Small intestine (tissue), 7 donors: Measurements from ENCODE around the gene NUP210. TPM values are rescaled to one million over a fixed set of nuclear protein-coding genes. Genes with fewer than 3 reads are reported as not detected.

Experiments used
- DNase-seq, 2 donors: peaks; one replicate each; pipeline versions ENCODE4 v3.0.0 to v3.0.0-alpha.2; 2013
- FAIRE-seq: peaks from 2 replicates; lab custom pipeline; 2012; peaks lifted over from hg19 to GRCh38; lab: Jason Lieb, UNC
- H3K27ac ChIP-seq, 3 donors: one replicate each; pipeline ENCODE4 v1.5.1; 2013; ENCODE audit warnings: low read length in 2 of 3, mild to moderate bottlenecking in 2 of 3, control low read depth in 1 of 3, inconsistent platforms in 1 of 3, low read depth in 1 of 3, moderate library complexity in 1 of 3
- H3K27me3 ChIP-seq, 3 donors: one replicate each; pipeline ENCODE4 v1.6.1; 2013; ENCODE audit warnings: low read length in 3 of 3, inconsistent platforms in 1 of 3; ENCODE audit not compliant: control insufficient read depth in 3 of 3, insufficient read depth in 3 of 3
- H3K36me3 ChIP-seq, 3 donors: one replicate each; pipeline ENCODE4 v1.6.1; 2013; ENCODE audit warnings: low read length in 3 of 3, inconsistent platforms in 1 of 3, low read depth in 1 of 3, mild to moderate bottlenecking in 1 of 3, moderate library complexity in 1 of 3; ENCODE audit not compliant: control insufficient read depth in 3 of 3, insufficient read depth in 2 of 3
- H3K4me1 ChIP-seq, 3 donors: one replicate each; pipeline ENCODE4 v1.6.1; 2013; ENCODE audit warnings: low read length in 2 of 3, inconsistent platforms in 1 of 3, low read depth in 1 of 3, mild to moderate bottlenecking in 1 of 3, moderate library complexity in 1 of 3; ENCODE audit not compliant: control insufficient read depth in 3 of 3, insufficient read depth in 2 of 3
- H3K4me3 ChIP-seq, 3 donors: one replicate each; pipeline ENCODE4 v1.5.1; 2013; ENCODE audit warnings: low read length in 3 of 3, control low read depth in 1 of 3, inconsistent platforms in 1 of 3, low read depth in 1 of 3, mild to moderate bottlenecking in 1 of 3, moderate library complexity in 1 of 3
- H3K9me3 ChIP-seq, 2 donors: one replicate each; pipeline ENCODE4 v1.6.1; 2013; ENCODE audit warnings: low read depth in 1 of 2, low read length in 1 of 2; ENCODE audit not compliant: control insufficient read depth in 2 of 2, insufficient read depth in 1 of 2
- WGBS, 3 donors: extraction: QIAGEN DNeasy Blood & Tissue Kit; methylation state at CpG; one replicate each; pipeline ENCODE4 v1.1.7; 2013; 5-methylcytosine and 5-hydroxymethylcytosine counted together
- polyA plus RNA-seq, 4 donors: library from polyadenylated mRNA; stranded (reverse) in 3 of 4; unstranded in 1 of 4; fragments of 200-250 nt in 3 of 4; fragments of 120-200 nt in 1 of 4; gene quantifications; one replicate each; pipeline versions ENCODE4 v1.2.1 to v1.2.3, GENCODE V29; 2013
- donor health status: healthy with polysubstance abuse.
- donor health status: control.
- donor health status: control.
- donor health status: Bipolar disorder and iron deficiency.
- donor health status: healthy.

NUP210 gene
- polyA plus RNA-seq, 4 donors: 0.22 to 36.4 (median 5.6) TPM

GRCh38 chr3:13279532-13279910 lies 140.6 kb downstream of the NUP210 start:
- no peak for DNase-seq
- H3K9me3 ChIP-seq: peaks cover 2 to 8% of the 10 kb centered on the region in 2 donors
- no peak for FAIRE-seq
- 65 to 88% (median 70%) methylated on average over 6 of the region's 6 CpGs for WGBS, 3 donors
- peaks cover 6 to 60% (median 6%) of the 10 kb centered on the region in 3 donors for H3K27me3 ChIP-seq
- no peaks in the 10 kb centered on the region for H3K36me3 ChIP-seq
- H3K27ac ChIP-seq: no peak overlapping the region
- H3K4me3 ChIP-seq: no peak overlapping the region
- H3K4me1 ChIP-seq: no peaks in the 10 kb centered on the region

- H3K27ac ChIP-seq: no peak overlapping the region
- no peaks in the 10 kb centered on the region for H3K4me1 ChIP-seq
- DNase-seq: no peak
- H3K27me3 ChIP-seq: peaks cover 3 to 55% (median 6%) of the 10 kb centered on the region in 3 donors
- peaks cover 0 to 5% of the 10 kb centered on the region in 2 donors for H3K9me3 ChIP-seq
- no peak for FAIRE-seq
- no peaks in the 10 kb centered on the region for H3K36me3 ChIP-seq
- 81 to 88% (median 81%) methylated on average over 9 of the region's 9 CpGs for WGBS, 3 donors
- no peak overlapping the region for H3K4me3 ChIP-seq
Measured at GRCh38 chr3:13278783-13279531, 141.2 kb downstream of the NUP210 start.

- Histone ChIP-seq H3K4me1 (no peaks in the 10 kb centered on the region), H3K27me3 (peaks cover 0 to 52% (median 6%) of the 10 kb centered on the region in 3 donors), H3K36me3 (no peaks in the 10 kb centered on the region), H3K9me3 (no peaks in the 10 kb centered on the region), H3K4me3 (no peak overlapping the region), H3K27ac (no peak overlapping the region)
- DNase-seq: no peak
- WGBS, 3 donors: 45 to 65% (median 50%) methylated on average over 17 of the region's 17 CpGs
- FAIRE-seq: no peak
Measured at GRCh38 chr3:13277860-13278531, 142.1 kb downstream of the NUP210 start.

- 49 to 58% (median 51%) methylated on average over 16 of the region's 16 CpGs for WGBS, 3 donors
- Histone ChIP-seq H3K9me3 (no peaks in the 10 kb centered on the region), H3K4me1 (no peaks in the 10 kb centered on the region), H3K27me3 (peaks cover 0 to 52% (median 2%) of the 10 kb centered on the region in 3 donors), H3K36me3 (no peaks in the 10 kb centered on the region), H3K4me3 (no peak overlapping the region), H3K27ac (no peak overlapping the region)
- DNase-seq (no peak), FAIRE-seq (no peak)
Measured at GRCh38 chr3:13277196-13277813, 142.8 kb downstream of the NUP210 start.

GRCh38 chr3:13276438-13277195 lies 143.5 kb downstream of the NUP210 start:
- DNase-seq (no peak), FAIRE-seq (no peak)
- Histone ChIP-seq H3K27me3 (peaks cover 0 to 45% (median 1%) of the 10 kb centered on the region in 3 donors), H3K36me3 (no peaks in the 10 kb centered on the region), H3K4me1 (no peaks in the 10 kb centered on the region), H3K4me3 (no peak overlapping the region), H3K9me3 (no peaks in the 10 kb centered on the region), H3K27ac (no peak overlapping the region)
- 62 to 74% (median 71%) methylated on average over 14 of the region's 14 CpGs for WGBS, 3 donors

GRCh38 chr3:13275376-13276005 lies 144.6 kb downstream of the NUP210 start:
- no peaks in the 10 kb centered on the region for H3K4me1 ChIP-seq
- no peak for DNase-seq
- no peak overlapping the region for H3K4me3 ChIP-seq
- no peaks in the 10 kb centered on the region for H3K36me3 ChIP-seq
- 79 to 85% (median 84%) methylated on average over 14 of the region's 14 CpGs for WGBS, 3 donors
- H3K27me3 ChIP-seq: peaks cover 0 to 35% (median 0%) of the 10 kb centered on the region in 3 donors
- H3K27ac ChIP-seq: no peak overlapping the region
- H3K9me3 ChIP-seq: no peaks in the 10 kb centered on the region
- no peak for FAIRE-seq

- H3K36me3 ChIP-seq: no peaks in the 10 kb centered on the region
- DNase-seq: no peak
- H3K4me3 ChIP-seq: no peak overlapping the region
- no peaks in the 10 kb centered on the region for H3K4me1 ChIP-seq
- 70 to 81% (median 75%) methylated on average over 14 of the region's 14 CpGs for WGBS, 3 donors
- peaks cover 0 to 30% (median 0%) of the 10 kb centered on the region in 3 donors for H3K27me3 ChIP-seq
- peaks cover 0 to 2% of the 10 kb centered on the region in 2 donors for H3K9me3 ChIP-seq
- FAIRE-seq: no peak
- H3K27ac ChIP-seq: no peak overlapping the region
Measured at GRCh38 chr3:13274551-13275332, 145.4 kb downstream of the NUP210 start.
